ENCODE results near the gene ZP3. TPM values are rescaled to one million over a fixed set of nuclear protein-coding genes. Genes with fewer than 3 reads are reported as not detected.

Gene ZP3
- 10.8 TPM for polyA plus RNA-seq (2013)

- CTCF ChIA-PET = interaction anchor here (1.2 to 1.9 kb wide), 3 partner anchors 8 to 64 kb away, joined by 3 to 8 read pairs (median 3); no protein-coding TSS in a partner anchor
- DNase-seq = peak in 2 of 3 donors; percentile 56 to 59
- Histone ChIP-seq H3K36me3 (ENCODE audit: control insufficient read depth in 4 of 4, insufficient read depth in 4 of 4, low read length in 3 of 4) (no peaks in the 10 kb centered on the region), H3K4me1 (ENCODE audit: control extremely low read depth in 1 of 4, control insufficient read depth in 4 of 4, insufficient read depth in 4 of 4, low read length in 3 of 4) (peaks cover 0 to 13% (median 11%) of the 10 kb centered on the region in 4 experiments), H3K4me3 (ENCODE audit: control insufficient read depth in 1 of 7, extremely low read depth in 1 of 7, insufficient read depth in 4 of 7, low read depth in 2 of 7, low read length in 6 of 7) (no peak within 1 kb of the TSS), H3K9me3 (ENCODE audit: control extremely low read depth in 1 of 5, control insufficient read depth in 4 of 5, insufficient read depth in 2 of 5, low read depth in 1 of 5, low read length in 4 of 5) (no peaks in the 10 kb centered on the region), H3K27me3 (replicated peaks in 2 of 5; ENCODE audit: control insufficient read depth in 4 of 5, insufficient read depth in 5 of 5, low read length in 4 of 5) (no peaks in the 10 kb centered on the region), H3K27ac (ENCODE audit: insufficient read depth in 1 of 2, low read depth in 1 of 2, low read length in 2 of 2, poor library complexity in 1 of 2, severe bottlenecking in 2 of 2) (no peak within 1 kb of the TSS)
- 91% methylated on average over 9 of the region's 10 CpGs for WGBS (ENCODE audit: insufficient coverage)
- POLR2A ChIA-PET = no interaction called here
Observed at GRCh38 chr7:76424413-76425111, at the start of gene ZP3. Gene ZP3, plus strand, starts transcription at chr7:76424950. Its CDS starts 15 bp downstream, at chr7:76424965.

- no peaks in the 10 kb centered on the region for H3K36me3 ChIP-seq (ENCODE audit: control insufficient read depth in 4 of 4, insufficient read depth in 4 of 4, low read length in 3 of 4)
- no peak overlapping the region for H3K4me3 ChIP-seq (ENCODE audit: control insufficient read depth in 1 of 7, extremely low read depth in 1 of 7, insufficient read depth in 4 of 7, low read depth in 2 of 7, low read length in 6 of 7)
- H3K27me3 ChIP-seq (replicated peaks in 2 of 5; ENCODE audit: control insufficient read depth in 4 of 5, insufficient read depth in 5 of 5, low read length in 4 of 5) = no peaks in the 10 kb centered on the region
- H3K4me1 ChIP-seq (ENCODE audit: control extremely low read depth in 1 of 4, control insufficient read depth in 4 of 4, insufficient read depth in 4 of 4, low read length in 3 of 4) = peaks cover 3 to 41% (median 25%) of the 10 kb centered on the region in 4 experiments
- 96% methylated on average over 9 of the region's 9 CpGs for WGBS (ENCODE audit: insufficient coverage)
- no peak for DNase-seq
- CTCF ChIA-PET = interaction anchor here (0.6 to 1.7 kb wide), 4 partner anchors 10 to 241 kb away, joined by 3 to 4 read pairs (median 4); no protein-coding TSS in a partner anchor
- H3K27ac ChIP-seq (ENCODE audit: insufficient read depth in 1 of 2, low read depth in 1 of 2, low read length in 2 of 2, poor library complexity in 1 of 2, severe bottlenecking in 2 of 2) = no peak overlapping the region
- H3K9me3 ChIP-seq (ENCODE audit: control extremely low read depth in 1 of 5, control insufficient read depth in 4 of 5, insufficient read depth in 2 of 5, low read depth in 1 of 5, low read length in 4 of 5) = no peaks in the 10 kb centered on the region
- POLR2A ChIA-PET = interaction anchor here (0.6 kb wide), 1 partner anchor 48 kb away, joined by 3 read pairs; no protein-coding TSS in a partner anchor
Observed at GRCh38 chr7:76375251-76375650, 49.5 kb upstream of the ZP3 start.

DNA sequence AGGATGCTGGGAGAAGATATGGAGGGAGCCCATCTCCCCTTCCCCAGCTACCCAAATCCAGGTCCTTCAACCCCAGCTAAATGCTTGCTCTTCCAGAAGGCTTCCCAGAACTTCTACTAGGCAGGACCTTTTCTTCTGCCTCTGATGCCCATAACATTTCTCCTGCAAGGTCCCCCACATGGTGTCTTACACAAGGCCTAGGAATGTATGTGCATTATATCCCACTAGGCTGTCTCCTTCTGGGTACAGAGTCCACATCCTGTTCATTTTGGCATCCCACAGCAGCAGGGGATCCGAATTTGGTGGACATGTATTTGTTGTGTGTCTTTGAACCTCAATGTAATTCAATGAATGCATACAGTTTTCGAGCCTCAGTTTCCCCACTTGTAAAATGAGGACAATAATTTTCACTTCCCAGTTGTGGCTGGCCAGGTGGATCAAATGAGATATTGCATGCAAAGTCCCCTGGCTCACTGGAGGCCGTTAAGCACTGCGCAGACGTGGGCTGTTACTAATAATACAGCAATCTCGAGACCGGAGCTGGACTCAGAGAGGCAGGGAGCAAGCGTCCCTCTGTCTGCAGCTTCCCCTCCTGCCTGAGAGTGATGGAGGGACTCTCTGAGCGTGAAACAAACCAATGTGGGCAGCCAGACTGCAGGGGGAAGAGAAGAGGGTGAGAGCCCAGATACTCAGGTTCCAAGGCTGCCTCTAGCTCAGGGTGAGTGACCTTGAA is 47.4 kb upstream of the ZP3 start:
- 95% methylated on average over 7 of the region's 9 CpGs for WGBS (ENCODE audit: insufficient coverage)
- no peaks in the 10 kb centered on the region for H3K27me3 ChIP-seq (replicated peaks in 2 of 5; ENCODE audit: control insufficient read depth in 4 of 5, insufficient read depth in 5 of 5, low read length in 4 of 5)
- no peak overlapping the region for H3K4me3 ChIP-seq (ENCODE audit: control insufficient read depth in 1 of 7, extremely low read depth in 1 of 7, insufficient read depth in 4 of 7, low read depth in 2 of 7, low read length in 6 of 7)
- no peak for DNase-seq
- ChIA-PET CTCF (interaction anchor here (1.4 to 1.5 kb wide), 2 partner anchors 11 to 12 kb away, joined by 3 to 5 read pairs; no protein-coding TSS in a partner anchor), POLR2A (no interaction called here)
- no peaks in the 10 kb centered on the region for H3K9me3 ChIP-seq (ENCODE audit: control extremely low read depth in 1 of 5, control insufficient read depth in 4 of 5, insufficient read depth in 2 of 5, low read depth in 1 of 5, low read length in 4 of 5)
- no peak overlapping the region for H3K27ac ChIP-seq (ENCODE audit: insufficient read depth in 1 of 2, low read depth in 1 of 2, low read length in 2 of 2, poor library complexity in 1 of 2, severe bottlenecking in 2 of 2)
- H3K4me1 ChIP-seq (ENCODE audit: control extremely low read depth in 1 of 4, control insufficient read depth in 4 of 4, insufficient read depth in 4 of 4, low read length in 3 of 4) = peaks cover 3 to 44% (median 28%) of the 10 kb centered on the region in 4 experiments
- no peaks in the 10 kb centered on the region for H3K36me3 ChIP-seq (ENCODE audit: control insufficient read depth in 4 of 4, insufficient read depth in 4 of 4, low read length in 3 of 4)

- ChIA-PET POLR2A (no interaction called here), CTCF (no interaction called here)
- H3K9me3 ChIP-seq (ENCODE audit: control extremely low read depth in 1 of 5, control insufficient read depth in 4 of 5, insufficient read depth in 2 of 5, low read depth in 1 of 5, low read length in 4 of 5) = no peaks in the 10 kb centered on the region
- H3K36me3 ChIP-seq (ENCODE audit: control insufficient read depth in 4 of 4, insufficient read depth in 4 of 4, low read length in 3 of 4) = no peaks in the 10 kb centered on the region
- H3K4me1 ChIP-seq (ENCODE audit: control extremely low read depth in 1 of 4, control insufficient read depth in 4 of 4, insufficient read depth in 4 of 4, low read length in 3 of 4) = peaks cover 3 to 31% (median 19%) of the 10 kb centered on the region in 4 experiments
- H3K27ac ChIP-seq (ENCODE audit: insufficient read depth in 1 of 2, low read depth in 1 of 2, low read length in 2 of 2, poor library complexity in 1 of 2, severe bottlenecking in 2 of 2) = peak overlapping the region in 1 of 2 experiments; percentile 85
- WGBS (ENCODE audit: insufficient coverage) = 92% methylated on average over 5 of the region's 7 CpGs
- peak overlapping the region in 3 of 7 experiments; percentile 44 to 76 (median 68) for H3K4me3 ChIP-seq (ENCODE audit: control insufficient read depth in 1 of 7, extremely low read depth in 1 of 7, insufficient read depth in 4 of 7, low read depth in 2 of 7, low read length in 6 of 7)
- no peak for DNase-seq
- no peaks in the 10 kb centered on the region for H3K27me3 ChIP-seq (replicated peaks in 2 of 5; ENCODE audit: control insufficient read depth in 4 of 5, insufficient read depth in 5 of 5, low read length in 4 of 5)
Observed at GRCh38 chr7:76380623-76380966, 44.2 kb upstream of the ZP3 start.

DNA sequence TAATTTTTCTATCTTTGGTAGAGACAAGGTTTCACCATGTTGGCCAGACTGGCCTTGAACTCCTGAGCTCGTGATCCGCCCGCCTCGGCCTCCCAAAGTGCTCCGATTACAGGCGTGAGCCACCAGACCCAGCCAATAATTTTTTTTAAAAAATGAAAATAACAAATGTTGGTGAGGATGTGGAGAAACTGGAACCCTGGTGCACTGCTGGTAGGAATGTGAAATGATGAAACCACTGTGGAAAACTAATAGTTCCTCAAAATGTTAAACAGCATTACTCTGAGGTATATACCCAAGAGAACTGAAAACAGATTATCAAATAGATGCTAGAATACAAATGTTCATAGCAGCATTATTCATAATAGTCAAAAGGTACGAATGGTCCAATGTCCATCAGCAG is 42.9 kb upstream of the ZP3 start:
- peaks cover 3 to 31% (median 19%) of the 10 kb centered on the region in 4 experiments for H3K4me1 ChIP-seq (ENCODE audit: control extremely low read depth in 1 of 4, control insufficient read depth in 4 of 4, insufficient read depth in 4 of 4, low read length in 3 of 4)
- H3K27ac ChIP-seq (ENCODE audit: insufficient read depth in 1 of 2, low read depth in 1 of 2, low read length in 2 of 2, poor library complexity in 1 of 2, severe bottlenecking in 2 of 2) = no peak overlapping the region
- ChIA-PET POLR2A (interaction anchor here (0.6 kb wide), 1 partner anchor 66 kb away, joined by 3 read pairs; no protein-coding TSS in a partner anchor), CTCF (no interaction called here)
- no peak for DNase-seq
- WGBS (ENCODE audit: insufficient coverage) = no CpG with 5 or more reads among the region's 7 CpGs
- H3K4me3 ChIP-seq (ENCODE audit: control insufficient read depth in 1 of 7, extremely low read depth in 1 of 7, insufficient read depth in 4 of 7, low read depth in 2 of 7, low read length in 6 of 7) = no peak overlapping the region
- no peaks in the 10 kb centered on the region for H3K27me3 ChIP-seq (replicated peaks in 2 of 5; ENCODE audit: control insufficient read depth in 4 of 5, insufficient read depth in 5 of 5, low read length in 4 of 5)
- H3K9me3 ChIP-seq (ENCODE audit: control extremely low read depth in 1 of 5, control insufficient read depth in 4 of 5, insufficient read depth in 2 of 5, low read depth in 1 of 5, low read length in 4 of 5) = no peaks in the 10 kb centered on the region
- H3K36me3 ChIP-seq (ENCODE audit: control insufficient read depth in 4 of 4, insufficient read depth in 4 of 4, low read length in 3 of 4) = no peaks in the 10 kb centered on the region

- POLR2A ChIA-PET = no interaction called here
Observed at GRCh38 chr7:76383089-76383944, 41.4 kb upstream of the ZP3 start.

More at GRCh38 chr7:76383089-76383944, 41.4 kb upstream of the ZP3 start:
- H3K4me1 ChIP-seq (ENCODE audit: control extremely low read depth in 1 of 4, control insufficient read depth in 4 of 4, insufficient read depth in 4 of 4, low read length in 3 of 4) = peaks cover 3 to 23% (median 18%) of the 10 kb centered on the region in 4 experiments
- 84% methylated on average over 10 of the region's 13 CpGs for WGBS (ENCODE audit: insufficient coverage)
- H3K27ac ChIP-seq (ENCODE audit: insufficient read depth in 1 of 2, low read depth in 1 of 2, low read length in 2 of 2, poor library complexity in 1 of 2, severe bottlenecking in 2 of 2) = peak overlapping the region in 1 of 2 experiments; percentile 30
- no peaks in the 10 kb centered on the region for H3K9me3 ChIP-seq (ENCODE audit: control extremely low read depth in 1 of 5, control insufficient read depth in 4 of 5, insufficient read depth in 2 of 5, low read depth in 1 of 5, low read length in 4 of 5)
- H3K4me3 ChIP-seq (ENCODE audit: control insufficient read depth in 1 of 7, extremely low read depth in 1 of 7, insufficient read depth in 4 of 7, low read depth in 2 of 7, low read length in 6 of 7) = no peak overlapping the region
- H3K27me3 ChIP-seq (replicated peaks in 2 of 5; ENCODE audit: control insufficient read depth in 4 of 5, insufficient read depth in 5 of 5, low read length in 4 of 5) = no peaks in the 10 kb centered on the region
- no peaks in the 10 kb centered on the region for H3K36me3 ChIP-seq (ENCODE audit: control insufficient read depth in 4 of 4, insufficient read depth in 4 of 4, low read length in 3 of 4)
- peak in 1 of 3 donors; percentile 17 for DNase-seq
- CTCF ChIA-PET = no interaction called here

Data from common myeloid progenitor, CD34-positive (primary cell).